RPMI8226 (cell line): Measurements from ENCODE around the gene TBL1XR1.
"Not testable (repeated sequence)": the region's sequence is repeated elsewhere in the genome, so short reads cannot be mapped to it uniquely, and the experiment has no call there.

ENCODE experiments used
- DNase-seq: peaks from one replicate; pipeline ENCODE4 v3.0.0-alpha.2; 2015

Gene TBL1XR1

GRCh38 chr3:177181418-177181817, 15.9 kb downstream of the TBL1XR1 start:
- no peak for DNase-seq

- DNase-seq, result no peak
Measured at GRCh38 chr3:177180506-177180905, 16.8 kb downstream of the TBL1XR1 start.

- no peak for DNase-seq
Measured at GRCh38 chr3:177179281-177180067, 17.8 kb downstream of the TBL1XR1 start.

- no peak for DNase-seq
Measured at GRCh38 chr3:177177749-177178221, 19.5 kb downstream of the TBL1XR1 start.

GRCh38 chr3:177174607-177175170, 22.6 kb downstream of the TBL1XR1 start:
- DNase-seq, result no peak

DNA sequence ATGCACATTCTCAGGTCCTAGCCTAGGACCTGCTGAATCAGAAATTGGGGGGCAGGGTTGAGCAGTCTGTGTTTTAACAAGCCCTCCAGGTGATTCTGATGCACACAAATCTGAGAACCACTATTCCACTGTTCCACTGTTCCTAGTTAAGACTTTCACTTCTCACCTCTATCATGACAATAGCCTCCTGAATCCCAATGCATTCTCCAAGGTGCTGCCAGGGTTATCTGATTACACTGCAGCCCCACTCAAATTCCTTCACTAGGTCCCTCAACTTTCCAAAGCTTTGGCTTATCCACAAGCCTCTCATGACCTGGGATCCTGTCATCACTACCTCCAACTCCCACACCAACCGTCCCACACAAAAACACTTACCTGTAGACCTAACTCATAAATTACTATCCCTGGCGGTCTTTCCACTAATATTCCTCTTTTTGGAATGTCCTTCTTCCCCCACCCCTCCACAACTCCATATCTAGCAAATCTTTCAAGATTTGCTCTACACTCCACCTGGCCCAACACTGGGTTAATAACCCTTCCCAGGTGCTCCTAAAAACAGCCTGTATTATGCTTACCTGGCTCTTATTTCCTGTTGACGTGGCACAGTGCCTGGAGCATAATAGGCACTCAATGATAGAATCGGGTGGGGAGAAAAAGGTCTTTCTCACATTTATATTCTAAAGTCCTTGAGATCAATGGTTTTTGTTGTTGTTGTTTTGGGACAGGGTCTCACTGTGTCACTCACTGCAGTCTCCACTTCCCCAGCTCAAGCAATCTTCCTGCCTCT, 27.2 kb downstream of the TBL1XR1 start:
- DNase-seq, result peak; percentile 86

DNA sequence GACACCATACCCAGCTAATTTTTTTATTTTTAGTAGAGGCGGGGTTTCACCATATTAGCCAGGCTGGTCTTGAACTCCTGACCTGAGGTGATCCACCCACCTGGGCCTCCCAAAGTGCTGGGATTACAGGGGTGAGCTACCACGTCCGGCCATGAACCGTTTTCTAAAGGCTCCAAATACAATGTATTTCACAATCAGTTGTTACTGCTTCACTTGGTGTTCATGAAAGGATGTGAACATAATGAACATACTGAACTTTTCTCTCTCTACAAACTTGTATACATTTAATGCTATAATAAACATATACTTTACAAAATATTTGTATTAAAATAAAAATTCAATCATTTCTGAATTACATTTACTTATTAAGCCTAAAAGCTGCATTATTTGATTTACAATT, 28.9 kb downstream of the TBL1XR1 start:
- DNase-seq, result no peak

DNA sequence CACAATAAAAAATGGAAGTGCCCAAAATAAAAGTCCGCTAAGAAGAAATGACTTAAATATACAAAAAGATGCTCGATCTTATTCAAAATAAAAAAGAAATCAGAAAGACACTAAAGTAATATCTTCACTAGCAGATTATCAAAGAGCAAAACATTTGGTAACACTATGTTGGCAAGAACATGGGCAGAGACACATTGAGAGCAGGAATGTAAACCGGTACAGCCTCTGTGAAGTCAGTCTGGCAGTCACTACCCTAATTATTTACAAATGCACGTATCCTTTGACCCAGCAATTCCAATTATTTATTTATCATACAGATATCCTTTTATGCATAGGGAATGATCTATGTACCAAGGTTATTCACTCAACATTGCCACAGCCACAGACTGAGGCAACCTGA, 34.5 kb downstream of the TBL1XR1 start:
- DNase-seq, result no peak

DNA sequence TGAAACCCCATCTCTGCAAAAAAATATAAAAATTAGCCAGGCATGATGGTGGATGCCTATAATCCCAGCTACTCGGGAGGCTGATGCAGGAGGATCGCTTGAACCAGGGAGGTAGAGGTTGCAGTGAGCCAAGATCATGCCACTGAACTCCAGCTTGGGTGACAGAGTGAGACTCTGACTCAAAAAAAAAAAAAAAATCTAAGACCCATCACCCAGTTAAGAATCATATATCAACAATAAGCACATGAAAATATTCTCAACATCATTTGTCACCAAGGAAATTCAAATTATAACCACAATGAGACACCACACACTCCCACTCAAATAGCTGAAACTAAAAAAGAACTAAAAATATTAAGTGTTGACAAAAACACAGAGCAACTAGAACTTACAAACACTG, 35.7 kb downstream of the TBL1XR1 start:
- not testable (repeated sequence) for DNase-seq

- no peak for DNase-seq
Measured at GRCh38 chr3:177158461-177158860, 38.8 kb downstream of the TBL1XR1 start.

- DNase-seq, result no peak
Measured at GRCh38 chr3:177157492-177157891, 39.8 kb downstream of the TBL1XR1 start.

DNA sequence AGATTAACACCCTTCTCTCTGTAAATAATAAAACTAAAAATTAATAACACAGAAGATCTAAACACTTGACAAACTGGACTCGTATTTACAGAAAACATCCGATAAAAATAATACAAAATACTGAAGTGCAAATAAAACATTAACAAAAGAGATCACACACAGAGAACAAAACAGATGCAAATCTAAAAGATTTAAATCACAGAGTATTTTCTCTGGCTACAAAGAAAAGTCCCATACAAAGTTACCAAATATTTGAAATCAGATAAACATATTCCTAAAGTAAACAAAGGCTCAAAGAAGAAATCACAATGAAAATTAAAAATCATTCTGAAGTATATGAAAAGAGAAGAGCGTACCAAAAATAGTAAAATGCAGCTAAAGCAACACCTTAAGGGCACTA, 42.5 kb downstream of the TBL1XR1 start:
- no peak for DNase-seq

GRCh38 chr3:177150970-177151627, 46.2 kb downstream of the TBL1XR1 start:
- DNase-seq, result peak; percentile 83

- no peak for DNase-seq
Measured at GRCh38 chr3:177150218-177150916, 46.9 kb downstream of the TBL1XR1 start.

GRCh38 chr3:177149106-177149505, 48.2 kb downstream of the TBL1XR1 start:
- DNase-seq, result no peak

DNA sequence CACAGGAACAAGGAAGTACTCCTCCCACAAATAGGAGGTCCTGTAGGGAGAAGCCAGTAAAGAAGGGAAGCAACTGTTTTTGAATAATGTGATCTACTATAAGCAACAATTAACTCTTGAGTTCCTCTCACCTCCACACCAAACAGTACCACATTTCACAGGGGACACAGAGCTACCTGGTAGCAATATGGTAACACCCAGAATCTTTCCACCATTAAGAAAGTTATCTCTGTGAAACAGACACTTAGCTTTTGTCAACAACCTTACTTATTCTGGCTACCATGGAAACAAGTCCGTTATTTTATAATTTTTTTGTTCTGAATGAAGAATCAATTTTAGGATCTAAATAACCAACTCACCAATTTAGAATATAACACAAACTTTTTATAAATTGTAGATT, 49.5 kb downstream of the TBL1XR1 start:
- no peak for DNase-seq

GRCh38 chr3:177146646-177147045, 50.6 kb downstream of the TBL1XR1 start:
- DNase-seq, result no peak

- no peak for DNase-seq
Measured at GRCh38 chr3:177145954-177146353, 51.3 kb downstream of the TBL1XR1 start.

DNA sequence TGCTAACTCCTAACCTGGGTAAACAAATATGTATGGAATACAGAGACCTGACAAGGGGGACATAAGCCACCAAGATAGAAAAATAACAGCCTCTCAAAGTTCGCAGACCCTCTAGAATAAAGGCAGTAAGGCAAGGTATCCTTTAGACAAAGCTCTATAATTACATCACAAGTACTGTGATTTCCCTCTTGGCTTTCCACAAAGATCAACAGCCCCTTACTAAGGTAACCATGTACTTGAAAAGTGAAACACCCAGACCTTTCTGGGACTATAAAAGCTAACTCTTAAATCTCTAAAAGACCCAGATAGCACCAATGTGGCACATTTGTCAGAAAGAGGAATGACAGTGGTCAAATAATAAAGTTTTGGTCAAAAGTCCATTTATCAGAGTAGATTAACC, 51.9 kb downstream of the TBL1XR1 start:
- peak; percentile 20 for DNase-seq

GRCh38 chr3:177144922-177145321, 52.4 kb downstream of the TBL1XR1 start:
- DNase-seq, result peak; percentile 57

DNA sequence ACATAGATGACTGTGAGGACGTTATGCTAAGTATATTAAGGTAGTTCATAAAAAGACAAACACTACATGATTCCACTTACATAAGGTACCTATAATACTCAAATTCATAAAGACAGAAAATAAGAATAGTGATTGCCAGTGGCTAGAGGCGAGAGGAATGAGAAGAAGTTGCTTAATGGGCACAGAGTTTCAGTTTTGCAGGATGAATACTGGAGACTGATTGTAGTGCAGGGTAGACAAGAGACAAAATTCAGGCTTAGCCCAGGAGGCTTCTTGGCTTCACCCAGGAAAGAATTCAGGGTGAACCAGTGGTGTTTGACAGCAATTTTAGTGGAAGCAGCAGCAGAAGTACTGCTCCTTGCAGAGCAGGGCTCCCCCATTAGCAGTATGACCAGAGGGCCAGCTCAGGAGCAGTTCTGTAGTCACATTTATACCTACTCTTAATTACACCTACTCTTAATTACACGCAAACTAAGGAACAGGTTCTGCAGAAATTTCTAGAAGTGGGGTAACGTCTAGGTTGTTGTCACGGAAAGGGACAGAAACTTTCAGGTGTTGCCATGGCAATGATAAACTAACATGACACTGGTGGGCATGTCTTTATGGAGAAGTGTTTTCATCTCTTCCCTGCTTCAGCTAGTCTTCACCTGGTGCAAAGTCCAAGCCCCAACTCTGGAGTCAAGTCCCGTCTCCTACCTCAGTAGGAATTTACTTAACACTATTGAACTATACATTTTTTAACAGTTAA, 55.2 kb downstream of the TBL1XR1 start:
- no peak for DNase-seq

DNA sequence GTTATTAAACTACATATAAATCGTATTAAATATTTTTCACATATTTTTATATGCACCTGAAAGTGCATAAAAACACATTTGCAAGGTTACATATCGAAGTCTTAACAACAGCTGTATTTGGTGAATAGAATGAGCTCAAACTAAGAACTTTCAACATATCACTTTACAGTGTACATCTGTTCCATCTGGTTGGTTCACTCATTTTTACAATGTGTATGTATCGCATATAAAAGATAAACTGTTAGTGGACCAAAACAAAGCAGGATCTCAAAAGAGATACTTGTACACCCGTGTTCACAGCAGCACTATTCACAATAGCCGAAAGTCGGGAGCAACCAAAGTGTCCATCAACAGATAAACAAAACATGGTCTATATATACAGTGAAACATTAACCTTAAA, 55.8 kb downstream of the TBL1XR1 start:
- DNase-seq, result no peak
